Thoracic aorta (tissue), 2 donors: ENCODE measurements around the gene SMG7. TPM values are rescaled to one million over a fixed set of nuclear protein-coding genes. Genes with fewer than 3 reads are reported as not detected.
A peak's percentile ranks its signal among the peaks of the same experiment; 100 is the strongest.

Experiments
- ATAC-seq: fragments of 150-250 bp; one replicate; pipeline ENCODE4 v1.8.0; 2017; ENCODE audit warnings: low read depth; ENCODE audit not compliant: insufficient number of reproducible peaks, low FRiP score
- DNase-seq: peaks from one replicate; pipeline ENCODE4 v3.0.0-alpha.2; 2020; ENCODE audit warnings: low spot score
- H3K27ac ChIP-seq, 2 donors: fragments of 200-600 bp; sonication (generic); 1 replicate in 1 of 2; 2 replicates in 1 of 2; pipeline ENCODE4 v1.5.1; 2016; ENCODE audit warnings: mild to moderate bottlenecking in 2 of 2, moderate library complexity in 2 of 2
- H3K27me3 ChIP-seq: fragments of 200-600 bp; sonication (generic); replicated peaks from 2 replicates; pipeline ENCODE4 v1.6.0; 2016; ENCODE audit warnings: mild to moderate bottlenecking; ENCODE audit not compliant: insufficient read depth
- H3K36me3 ChIP-seq: fragments of 200-600 bp; sonication (generic); one replicate; pipeline ENCODE4 v1.5.1; 2016
- H3K4me1 ChIP-seq, 2 donors: fragments of 200-600 bp; sonication (generic); 1 replicate in 1 of 2; 2 replicates in 1 of 2; pipeline versions ENCODE4 v1.5.1 to v1.6.0; 2016; ENCODE audit warnings: low read depth in 2 of 2, mild to moderate bottlenecking in 1 of 2; ENCODE audit not compliant: control insufficient read depth in 1 of 2
- H3K4me3 ChIP-seq: fragments of 200-600 bp; sonication (generic); 2 replicates; pipeline ENCODE4 v1.5.1; 2016; ENCODE audit warnings: mild to moderate bottlenecking
- H3K9me3 ChIP-seq: fragments of 200-600 bp; sonication (generic); 2 replicates; pipeline ENCODE4 v1.5.1; 2016
- CTCF ChIP-seq: fragments of 200-600 bp; sonication (generic); IDR thresholded peaks from one replicate; pipeline ENCODE4 v1.5.1; 2019; ENCODE audit warnings: antibody characterized with exemption
- total RNA-seq, 2 donors: library from RNA; depleted of rRNA; stranded (reverse); fragments of >200 nt; gene quantifications; one replicate each; pipeline versions ENCODE4 v1.1.0 to v1.2.3, GENCODE V29; 2016

Gene SMG7
- total RNA-seq, 2 donors from 2014 or later = 29.8 to 41.9 TPM

- no peak overlapping the region for H3K4me3 ChIP-seq
- TF ChIP-seq CTCF = no peak
- no peak for ATAC-seq
- H3K9me3 ChIP-seq = no peaks in the 10 kb centered on the region
- DNase-seq = no peak
- peaks cover 0 to 11% of the 10 kb centered on the region in 2 donors for H3K4me1 ChIP-seq
- no peak overlapping the region for H3K27ac ChIP-seq
- H3K27me3 ChIP-seq = no peaks in the 10 kb centered on the region
- H3K36me3 ChIP-seq = no peaks in the 10 kb centered on the region
These were observed 93.7 kb downstream of the SMG7 start for GRCh38 chr1:183566026-183566425.

- Histone ChIP-seq H3K9me3 (no peaks in the 10 kb centered on the region), H3K27ac (peak overlapping the region in 1 of 2 donors; percentile 1), H3K4me1 (peaks cover 0 to 18% of the 10 kb centered on the region in 2 donors), H3K27me3 (no peaks in the 10 kb centered on the region), H3K4me3 (no peak overlapping the region), H3K36me3 (no peaks in the 10 kb centered on the region)
- no peak for TF ChIP-seq CTCF
- ATAC-seq (peak; percentile 34), DNase-seq (no peak)
These were observed 95.3 kb downstream of the SMG7 start for GRCh38 chr1:183567584-183567983.

GRCh38 chr1:183568176-183569021, 96.1 kb downstream of the SMG7 start:
- ATAC-seq = no peak
- Histone ChIP-seq H3K9me3 (no peaks in the 10 kb centered on the region), H3K27me3 (no peaks in the 10 kb centered on the region), H3K36me3 (no peaks in the 10 kb centered on the region), H3K4me3 (no peak overlapping the region), H3K27ac (peak overlapping the region in 1 of 2 donors; percentile 1), H3K4me1 (peaks cover 0 to 21% of the 10 kb centered on the region in 2 donors)
- DNase-seq = no peak
- no peak for TF ChIP-seq CTCF

GRCh38 chr1:183569141-183569540, 96.8 kb downstream of the SMG7 start:
- Histone ChIP-seq H3K9me3 (no peaks in the 10 kb centered on the region), H3K36me3 (no peaks in the 10 kb centered on the region), H3K4me3 (no peak overlapping the region), H3K4me1 (peaks cover 0 to 24% of the 10 kb centered on the region in 2 donors), H3K27ac (no peak overlapping the region), H3K27me3 (no peaks in the 10 kb centered on the region)
- DNase-seq = no peak
- no peak for TF ChIP-seq CTCF
- no peak for ATAC-seq

GRCh38 chr1:183569801-183570200, 97.5 kb downstream of the SMG7 start:
- no peaks in the 10 kb centered on the region for H3K27me3 ChIP-seq
- H3K4me1 ChIP-seq = peaks cover 0 to 31% of the 10 kb centered on the region in 2 donors
- H3K4me3 ChIP-seq = no peak overlapping the region
- H3K36me3 ChIP-seq = no peaks in the 10 kb centered on the region
- H3K9me3 ChIP-seq = no peaks in the 10 kb centered on the region
- ATAC-seq = no peak
- no peak for DNase-seq
- H3K27ac ChIP-seq = no peak overlapping the region
- no peak for TF ChIP-seq CTCF
